ENCODE data around the gene DMC1.

DNA sequence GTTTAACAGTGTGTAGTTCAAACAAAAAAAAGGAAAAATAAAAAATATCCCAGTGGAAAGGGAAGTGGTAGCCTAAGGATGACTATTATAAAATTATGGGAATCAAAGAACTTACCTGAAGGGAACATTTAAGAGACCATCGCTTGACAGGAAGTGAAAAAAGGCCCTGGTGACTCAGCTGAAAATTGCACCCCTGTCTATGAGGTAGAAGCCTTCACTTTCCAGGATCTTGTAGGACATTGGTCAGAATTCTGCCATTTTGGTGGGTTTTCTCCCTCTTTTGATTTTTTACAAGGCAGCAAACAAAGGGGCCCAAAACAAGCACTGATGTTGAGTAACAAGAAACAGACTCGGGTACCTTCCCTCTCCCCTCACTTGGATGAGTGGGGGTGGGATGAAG, 79.5 kb downstream of the DMC1 start:
- TF ChIP-seq POLR2AphosphoS5 (IDR thresholded peaks at IDR 0.05; ENCODE audit: borderline replicate concordance, low read depth, low read length), result no peak
- no peak for TF ChIP-seq EZH2 (IDR thresholded peaks at IDR 0.05)

All from SK-N-MC (cell line).